ENCODE data around the gene TMEM259.
A peak's percentile ranks its signal among the peaks of the same experiment; 100 is the strongest.

Gene TMEM259

DNA sequence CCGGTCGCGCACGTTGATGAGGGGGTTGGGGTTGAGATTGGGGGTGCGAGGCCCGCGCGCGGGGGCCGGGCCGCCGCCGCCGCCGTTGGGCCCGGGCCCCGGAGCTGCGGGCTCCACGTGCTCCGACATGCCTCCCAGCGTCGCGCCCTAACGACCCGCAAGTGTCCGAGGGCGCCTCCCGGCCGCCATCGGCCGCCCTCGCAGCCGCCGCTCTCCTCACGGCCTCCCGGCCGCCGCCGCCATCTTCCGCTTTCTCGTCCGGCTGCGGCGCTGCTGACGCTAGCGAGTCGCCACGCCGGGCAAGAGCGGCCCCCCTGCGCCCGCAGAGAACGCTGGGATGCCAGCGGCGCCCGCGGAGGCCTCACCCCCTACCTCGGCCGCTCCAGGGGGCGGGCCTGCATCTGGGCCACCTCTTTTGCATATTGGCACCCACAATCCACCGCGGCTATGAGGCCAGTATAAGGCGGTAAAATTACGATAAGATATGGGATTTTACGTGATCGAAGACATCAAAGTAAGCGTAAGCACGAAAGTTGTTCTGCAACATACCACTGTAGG is at the start of gene TMEM259:
TMEM259 (minus strand) TSS at position 256 of the 558 bp plus-strand sequence; CDS start at position 129, 127 bp downstream.
- TF ChIP-seq, protein P1, sequence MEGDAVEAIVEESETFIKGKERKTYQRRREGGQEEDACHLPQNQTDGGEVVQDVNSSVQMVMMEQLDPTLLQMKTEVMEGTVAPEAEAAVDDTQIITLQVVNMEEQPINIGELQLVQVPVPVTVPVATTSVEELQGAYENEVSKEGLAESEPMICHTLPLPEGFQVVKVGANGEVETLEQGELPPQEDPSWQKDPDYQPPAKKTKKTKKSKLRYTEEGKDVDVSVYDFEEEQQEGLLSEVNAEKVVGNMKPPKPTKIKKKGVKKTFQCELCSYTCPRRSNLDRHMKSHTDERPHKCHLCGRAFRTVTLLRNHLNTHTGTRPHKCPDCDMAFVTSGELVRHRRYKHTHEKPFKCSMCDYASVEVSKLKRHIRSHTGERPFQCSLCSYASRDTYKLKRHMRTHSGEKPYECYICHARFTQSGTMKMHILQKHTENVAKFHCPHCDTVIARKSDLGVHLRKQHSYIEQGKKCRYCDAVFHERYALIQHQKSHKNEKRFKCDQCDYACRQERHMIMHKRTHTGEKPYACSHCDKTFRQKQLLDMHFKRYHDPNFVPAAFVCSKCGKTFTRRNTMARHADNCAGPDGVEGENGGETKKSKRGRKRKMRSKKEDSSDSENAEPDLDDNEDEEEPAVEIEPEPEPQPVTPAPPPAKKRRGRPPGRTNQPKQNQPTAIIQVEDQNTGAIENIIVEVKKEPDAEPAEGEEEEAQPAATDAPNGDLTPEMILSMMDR (conservative IDR thresholded peaks at IDR 0.05; ENCODE audit: low read length): no peak
- peak; percentile 97 for DNase-seq (ENCODE audit: low read depth)
- peak within 1 kb of the TSS; percentile 92 for H3K4me3 ChIP-seq (ENCODE audit: low read length)

DNA sequence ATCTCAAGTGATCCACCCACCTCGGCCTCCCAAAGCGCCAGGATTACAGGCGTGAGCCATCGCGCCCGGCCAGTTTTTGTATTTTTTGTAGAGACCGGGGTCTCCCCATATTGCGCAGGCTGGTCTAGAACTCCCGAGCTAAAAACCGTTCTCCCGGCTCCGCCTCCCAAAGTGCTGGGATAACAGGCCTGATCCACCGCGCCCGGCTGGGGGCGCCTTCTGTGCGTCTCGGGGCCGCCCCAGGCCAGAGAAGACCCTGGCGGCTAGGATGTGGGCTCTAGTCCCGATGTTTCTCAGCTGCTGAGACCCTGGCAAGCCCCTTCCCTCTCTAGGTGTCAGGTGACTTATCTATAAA is 49.6 kb upstream of the TMEM259 start:
- no peak for DNase-seq (ENCODE audit: low read depth)
- no peak overlapping the region for H3K4me3 ChIP-seq (ENCODE audit: low read length)
- TF ChIP-seq, protein P1 (conservative IDR thresholded peaks at IDR 0.05; ENCODE audit: low read length): peak; percentile 23; the same call in 1 of the 2 replicates

DNA sequence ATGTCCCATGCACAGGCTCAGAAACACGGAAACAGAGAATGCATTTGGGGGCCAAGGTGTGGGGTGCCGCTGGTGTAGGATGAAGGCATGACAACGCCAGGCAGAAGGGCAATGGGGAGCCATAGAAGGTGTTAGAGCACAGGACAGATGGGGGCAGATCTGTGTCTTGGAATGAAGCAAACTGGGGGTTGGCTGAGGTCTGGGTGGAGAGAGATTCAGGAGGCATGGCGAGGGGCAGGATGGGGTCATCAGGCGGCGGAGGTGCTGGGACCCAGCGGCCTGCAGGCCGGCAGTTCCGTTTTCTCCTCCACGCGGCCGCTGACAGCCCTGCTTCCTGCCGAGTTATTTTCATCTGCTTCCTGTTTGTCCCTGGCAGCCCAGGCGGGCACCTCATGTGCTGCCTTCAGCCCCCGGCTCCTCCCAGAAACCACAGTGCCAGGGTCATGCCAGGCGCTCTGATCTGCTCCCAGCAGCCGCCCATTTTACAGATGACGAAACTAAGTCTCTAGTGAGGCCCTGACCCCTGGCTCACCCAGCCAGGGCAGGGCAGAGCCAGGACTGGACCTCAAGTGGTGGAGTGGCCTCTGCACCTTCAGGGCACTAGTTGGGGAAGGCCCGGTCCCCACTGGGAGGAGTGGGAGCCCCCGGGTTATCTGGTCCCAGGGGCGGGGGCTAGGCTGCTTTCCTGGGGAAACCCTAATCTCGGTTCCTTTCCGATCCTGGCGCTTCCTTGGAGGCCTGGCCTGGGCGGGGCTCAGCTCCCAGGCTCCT is 48.3 kb upstream of the TMEM259 start:
- H3K4me3 ChIP-seq (ENCODE audit: low read length): no peak overlapping the region
- DNase-seq (ENCODE audit: low read depth): no peak
- TF ChIP-seq, protein P1 (conservative IDR thresholded peaks at IDR 0.05; ENCODE audit: low read length): no peak

DNA sequence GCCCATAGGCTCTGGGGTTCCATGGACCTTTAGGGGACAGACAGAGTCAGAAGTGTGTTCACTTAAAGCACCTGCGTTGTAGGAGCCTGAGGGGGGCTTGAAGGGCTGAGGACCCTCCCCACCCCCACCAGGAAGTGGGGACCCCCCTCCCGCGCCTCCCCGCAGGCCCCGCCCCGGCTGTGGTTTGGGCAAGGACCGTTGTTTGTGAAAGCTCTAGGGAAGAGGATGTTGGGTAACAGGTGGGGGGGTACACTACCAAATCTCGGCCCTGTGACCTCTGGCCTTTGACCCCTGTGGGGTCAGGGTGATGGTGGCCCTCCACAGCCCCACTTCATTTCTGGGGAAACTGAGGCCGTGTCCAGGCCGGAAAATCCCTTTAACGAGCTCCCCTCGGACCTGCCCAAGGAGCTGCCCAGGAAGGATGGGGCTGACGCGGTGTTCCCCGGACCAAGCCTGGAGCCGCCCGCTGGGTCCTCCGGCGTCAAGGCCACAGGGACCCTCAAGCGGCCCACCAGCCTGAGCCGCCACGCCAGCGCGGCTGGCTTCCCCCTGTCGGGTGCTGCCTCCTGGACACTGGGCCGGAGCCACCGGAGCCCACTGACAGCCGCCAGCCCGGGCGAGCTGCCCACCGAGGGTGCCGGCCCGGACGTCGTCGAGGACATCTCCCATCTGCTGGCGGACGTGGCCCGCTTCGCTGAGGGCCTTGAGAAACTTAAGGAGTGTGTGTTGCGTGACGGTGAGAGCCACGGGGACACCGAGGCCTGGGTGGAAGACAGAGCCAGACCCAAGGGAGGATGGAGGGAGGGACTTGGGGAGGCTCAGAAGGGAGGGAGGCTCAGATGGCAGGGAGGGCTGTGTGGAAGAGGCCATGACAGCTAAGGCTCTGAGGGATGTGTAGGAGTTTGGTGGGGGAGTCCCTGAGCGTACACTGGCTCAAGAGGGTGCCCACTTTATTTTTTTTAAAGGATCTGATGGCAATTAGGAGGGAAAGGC is 47.4 kb upstream of the TMEM259 start:
- no peak for DNase-seq (ENCODE audit: low read depth)
- H3K4me3 ChIP-seq (ENCODE audit: low read length): no peak overlapping the region
- TF ChIP-seq, protein P1 (conservative IDR thresholded peaks at IDR 0.05; ENCODE audit: low read length): no peak

DNA sequence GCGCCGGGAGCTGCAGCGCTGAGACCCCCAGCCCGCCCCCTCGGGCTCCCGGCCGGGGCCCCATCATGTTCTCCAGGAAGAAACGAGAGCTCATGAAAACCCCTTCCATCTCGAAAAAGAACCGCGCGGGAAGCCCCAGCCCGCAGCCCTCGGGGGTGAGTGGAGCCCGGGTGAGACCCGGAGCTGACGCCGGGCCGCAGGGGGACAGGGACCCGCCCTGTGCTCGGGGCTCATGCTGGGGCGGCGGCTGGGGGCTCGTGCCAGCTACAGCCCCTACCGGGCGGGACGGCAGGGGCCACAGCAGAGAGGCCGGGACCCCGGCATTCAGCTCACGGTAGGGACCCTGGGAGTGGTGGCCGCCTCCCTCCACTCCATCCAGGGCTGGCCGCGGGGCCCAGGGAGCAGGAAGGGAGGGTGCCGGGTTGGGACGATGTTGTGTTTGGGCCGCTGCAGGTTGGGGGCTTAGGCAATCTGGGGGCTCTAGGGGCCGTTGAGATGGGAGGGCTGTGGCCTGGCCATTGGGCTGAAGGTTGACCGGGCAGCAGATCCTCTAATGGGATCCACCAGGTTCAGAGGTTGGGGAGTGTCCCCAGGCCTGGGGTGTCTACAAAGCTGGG is 46.5 kb upstream of the TMEM259 start:
- TF ChIP-seq, protein P1 (conservative IDR thresholded peaks at IDR 0.05; ENCODE audit: low read length): no peak
- H3K4me3 ChIP-seq (ENCODE audit: low read length): no peak overlapping the region
- DNase-seq (ENCODE audit: low read depth): no peak

DNA sequence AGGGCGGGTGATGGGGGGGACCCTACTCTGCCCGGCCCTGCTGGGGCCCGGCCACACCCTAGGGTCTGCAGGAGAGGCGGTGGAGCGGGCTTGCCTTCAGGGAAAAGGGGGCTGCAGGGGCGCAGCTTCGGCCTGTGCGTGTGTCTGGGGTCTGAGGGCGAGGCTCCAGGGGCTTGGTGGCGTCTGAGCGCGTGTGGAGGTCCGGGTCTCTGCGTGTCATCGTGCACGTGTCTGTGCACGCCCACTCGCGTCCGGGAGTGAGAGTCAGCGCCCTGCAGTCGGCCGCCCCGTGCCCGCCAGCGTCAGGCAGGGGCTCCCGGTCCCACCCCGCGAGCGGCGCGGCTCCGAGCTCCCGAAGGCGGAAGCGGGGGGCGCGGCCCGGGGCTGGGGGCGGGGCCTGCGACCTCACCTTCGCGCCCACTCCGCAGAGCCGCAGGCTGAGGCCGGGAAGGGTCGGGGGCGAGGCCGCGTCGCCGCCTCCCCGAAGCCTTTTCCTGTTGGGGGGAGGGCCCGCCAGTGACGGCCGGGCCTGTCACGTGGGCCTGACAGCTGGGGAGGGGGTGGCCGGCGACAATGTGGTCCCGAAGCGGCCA is 45.9 kb upstream of the TMEM259 start, which contains the start of gene ARHGAP45:
ARHGAP45 (plus strand) TSS at position 420 of the 593 bp plus-strand sequence. CDS start 239 bp downstream, outside the sequence.
- DNase-seq (ENCODE audit: low read depth): no peak
- no peak within 1 kb of the TSS for H3K4me3 ChIP-seq (ENCODE audit: low read length)
- TF ChIP-seq, protein P1 (conservative IDR thresholded peaks at IDR 0.05; ENCODE audit: low read length): no peak

All from AG10803 (cell line).